WTC11 (cell line): Measurements from ENCODE around the gene NUP93. TPM values are rescaled to one million over a fixed set of nuclear protein-coding genes. Genes with fewer than 3 reads are reported as not detected.

ENCODE experiments used
- ATAC-seq: fragments of 200-7000 bp; cut with Tn5 transposase; 2 replicates; pipeline ENCODE4 v1.10.0; 2021; ENCODE audit warnings: mild to moderate bottlenecking, moderate library complexity
- CTCF ChIA-PET: fragments of 300-600 bp; sonication (Branson Sonifier 250); formaldehyde crosslinking; loops from one replicate; lab custom pipeline; 2021; ENCODE audit warnings: antibody characterized with exemption; lab: Charles Lee
- POLR2A ChIA-PET: fragments of 350-600 bp; sonication (Branson Sonifier 250); formaldehyde crosslinking; loops from one replicate; lab custom pipeline; 2021; ENCODE audit warnings: antibody characterized with exemption; lab: Charles Lee
- DNase-seq: peaks from one replicate; pipeline ENCODE4 v3.0.0; 2021; ENCODE audit warnings: low spot score
- H3K27ac Mint-ChIP-seq: 2 replicates; pipeline ENCODE4 v1.8.0; 2021; ENCODE audit warnings: mixed read lengths
- H3K27me3 Mint-ChIP-seq: 2 replicates; pipeline ENCODE4 v1.8.0; 2021; ENCODE audit warnings: low read depth, mild to moderate bottlenecking, moderate library complexity, mixed read lengths
- H3K36me3 Mint-ChIP-seq: 2 replicates; pipeline ENCODE4 v1.8.0; 2021; ENCODE audit warnings: mixed read lengths
- H3K4me1 Mint-ChIP-seq: 2 replicates; pipeline ENCODE4 v1.8.0; 2022; ENCODE audit warnings: mixed read lengths
- H3K4me3 Mint-ChIP-seq: 2 replicates; pipeline ENCODE4 v1.8.0; 2021; ENCODE audit warnings: mild to moderate bottlenecking, moderate library complexity, mixed read lengths
- H3K9me3 Mint-ChIP-seq: 2 replicates; pipeline ENCODE4 v1.8.0; 2021; ENCODE audit warnings: mixed read lengths
- ATF3 ChIP-seq: sonication (generic); formaldehyde crosslinking; conservative IDR thresholded peaks from 2 replicates; pipeline ENCODE4 v1.8.1; 2022; ENCODE audit warnings: mild to moderate bottlenecking, missing genetic modification reagents
- CDX4 ChIP-seq: fragments of 250-450 bp; sonication (Bioruptor Pico); IDR thresholded peaks from 2 replicates; pipeline ENCODE4 v1.9.0; 2021; ENCODE audit warnings: moderate library complexity, mild to moderate bottlenecking, inconsistent platforms, borderline replicate concordance
- CTCF ChIP-seq: fragments of 200-600 bp; IDR thresholded peaks from 2 replicates; pipeline ENCODE4 v1.8.0; 2022; ENCODE audit warnings: antibody characterized with exemption
- ELF4 ChIP-seq: sonication (generic); formaldehyde crosslinking; IDR thresholded peaks from 2 replicates; pipeline ENCODE4 v1.8.1; 2022; ENCODE audit warnings: low read depth, mild to moderate bottlenecking, moderate library complexity, missing genetic modification reagents
- FOXP1 ChIP-seq: sonication (generic); formaldehyde crosslinking; IDR thresholded peaks from 2 replicates; pipeline ENCODE4 v1.8.0; 2022; ENCODE audit warnings: missing genetic modification reagents, mild to moderate bottlenecking, moderate library complexity, borderline replicate concordance
- KAT7 ChIP-seq: sonication (generic); formaldehyde crosslinking; IDR thresholded peaks from 2 replicates; pipeline ENCODE4 v1.8.1; 2023; ENCODE audit warnings: missing genetic modification reagents, mild to moderate bottlenecking, borderline replicate concordance
- NFYB ChIP-seq: sonication (generic); formaldehyde crosslinking; conservative IDR thresholded peaks from 2 replicates; pipeline ENCODE4 v1.8.0; 2022; ENCODE audit warnings: low read depth, missing genetic modification reagents
- OVOL2 ChIP-seq: fragments of 250-450 bp; sonication (Bioruptor Pico); IDR thresholded peaks from 2 replicates; pipeline ENCODE4 v1.9.0; 2021; ENCODE audit warnings: mild to moderate bottlenecking, borderline replicate concordance
- SMAD4 ChIP-seq: sonication (generic); formaldehyde crosslinking; IDR thresholded peaks from 2 replicates; pipeline ENCODE4 v1.8.0; 2022; ENCODE audit warnings: mild to moderate bottlenecking, missing genetic modification reagents
- STAT6 ChIP-seq: sonication (generic); formaldehyde crosslinking; conservative IDR thresholded peaks from 2 replicates; pipeline ENCODE4 v1.8.1; 2023; ENCODE audit warnings: mild to moderate bottlenecking, low read depth, missing genetic modification reagents, moderate library complexity
- TEAD4 ChIP-seq: sonication (generic); formaldehyde crosslinking; IDR thresholded peaks from 2 replicates; pipeline ENCODE4 v1.8.0; 2022; ENCODE audit warnings: mild to moderate bottlenecking, missing genetic modification reagents
- ZBTB43 ChIP-seq: sonication (generic); formaldehyde crosslinking; IDR thresholded peaks from 2 replicates; pipeline ENCODE4 v1.8.1; 2023; ENCODE audit warnings: mild to moderate bottlenecking, missing genetic modification reagents
- ZNF396 ChIP-seq: fragments of 250-450 bp; sonication (Bioruptor Pico); IDR thresholded peaks from 2 replicates; pipeline ENCODE4 v1.8.0; 2021; ENCODE audit warnings: mild to moderate bottlenecking, moderate library complexity, borderline replicate concordance
- ZNF425 ChIP-seq: fragments of 250-450 bp; sonication (Bioruptor Pico); conservative IDR thresholded peaks from 2 replicates; pipeline ENCODE4 v1.9.0; 2021; ENCODE audit warnings: mild to moderate bottlenecking
- ZNF671 ChIP-seq: fragments of 250-450 bp; sonication (Bioruptor Pico); IDR thresholded peaks from 2 replicates; pipeline ENCODE4 v1.8.0; 2021; ENCODE audit warnings: mild to moderate bottlenecking
- total RNA-seq: library from RNA; stranded (reverse); gene quantifications from 3 replicates; pipeline ENCODE4 v1.2.3, GENCODE V29; 2021

Gene NUP93
- total RNA-seq, 1 experiment from 2014 or later: 185 TPM

- TF ChIP-seq STAT6 (CRISPR knock-in tag): no peak
- no peak for TF ChIP-seq KAT7 (CRISPR knock-in tag)
These were observed 1.9 kb upstream of the NUP93 start (continued) for GRCh38 chr16:56728027-56728426.

GRCh38 chr16:56728980-56729734 lies 772 bp upstream of the NUP93 start:
- Mint-ChIP-seq H3K27me3 (no peaks in the 10 kb centered on the region), H3K27ac (peak overlapping the region; percentile 75), H3K9me3 (no peaks in the 10 kb centered on the region), H3K4me1 (peaks cover 17% of the 10 kb centered on the region), H3K36me3 (no peaks in the 10 kb centered on the region), H3K4me3 (no peak overlapping the region)
- DNase-seq (no peak), ATAC-seq (no peak)
- POLR2A ChIA-PET: interaction anchor here (0.8 kb wide), 1 partner anchor 59 kb away, joined by 4 read pairs; no protein-coding TSS in a partner anchor
- TF ChIP-seq CTCF (no peak), ZNF396 (CRISPR knock-in tag) (no peak), TEAD4 (no peak), ZNF671 (CRISPR knock-in tag) (no peak), ATF3 (CRISPR knock-in tag) (no peak), NFYB (CRISPR knock-in tag) (no peak), CDX4 (CRISPR knock-in tag) (no peak), OVOL2 (CRISPR knock-in tag) (no peak), ZNF425 (CRISPR knock-in tag) (no peak), ZBTB43 (CRISPR knock-in tag) (no peak)
- CTCF ChIA-PET: interaction anchor here (0.7 kb wide), 1 partner anchor 46 kb away, joined by 3 read pairs; no protein-coding TSS in a partner anchor

- no peak for ATAC-seq
- H3K36me3 Mint-ChIP-seq: peaks cover 7% of the 10 kb centered on the region
- H3K27me3 Mint-ChIP-seq: no peaks in the 10 kb centered on the region
- no peaks in the 10 kb centered on the region for H3K9me3 Mint-ChIP-seq
- H3K4me1 Mint-ChIP-seq: peaks cover 17% of the 10 kb centered on the region
- no peak for DNase-seq
- CTCF ChIA-PET: no interaction called here
- POLR2A ChIA-PET: no interaction called here
- no peak overlapping the region for H3K4me3 Mint-ChIP-seq
- no peak overlapping the region for H3K27ac Mint-ChIP-seq
- TF ChIP-seq FOXP1 (no peak), STAT6 (CRISPR knock-in tag) (no peak), ZBTB43 (CRISPR knock-in tag) (no peak), ELF4 (no peak), SMAD4 (CRISPR knock-in tag) (no peak)
These were observed 2.4 kb downstream of the NUP93 start for GRCh38 chr16:56732366-56732765.
